Renal cortical epithelial cell (primary cell): ENCODE results near the gene PSG5. TPM values are rescaled to one million over a fixed set of nuclear protein-coding genes. Genes with fewer than 3 reads are reported as not detected.
"Not testable (repeated sequence)": the region's sequence is repeated elsewhere in the genome, so short reads cannot be mapped to it uniquely, and the experiment has no call there.

Source experiments
- DNase-seq: peaks from one replicate; pipeline ENCODE4 v3.0.0-alpha.2; 2011; ENCODE audit warnings: low read depth
- total RNA-seq: library from RNA; depleted of rRNA; stranded (reverse); fragments of >200 nt; gene quantifications from 2 replicates; pipeline ENCODE4 v1.2.3, GENCODE V29; 2014

Gene PSG5
- total RNA-seq, result 8.4 and 16.1 TPM in 2 replicates

DNA sequence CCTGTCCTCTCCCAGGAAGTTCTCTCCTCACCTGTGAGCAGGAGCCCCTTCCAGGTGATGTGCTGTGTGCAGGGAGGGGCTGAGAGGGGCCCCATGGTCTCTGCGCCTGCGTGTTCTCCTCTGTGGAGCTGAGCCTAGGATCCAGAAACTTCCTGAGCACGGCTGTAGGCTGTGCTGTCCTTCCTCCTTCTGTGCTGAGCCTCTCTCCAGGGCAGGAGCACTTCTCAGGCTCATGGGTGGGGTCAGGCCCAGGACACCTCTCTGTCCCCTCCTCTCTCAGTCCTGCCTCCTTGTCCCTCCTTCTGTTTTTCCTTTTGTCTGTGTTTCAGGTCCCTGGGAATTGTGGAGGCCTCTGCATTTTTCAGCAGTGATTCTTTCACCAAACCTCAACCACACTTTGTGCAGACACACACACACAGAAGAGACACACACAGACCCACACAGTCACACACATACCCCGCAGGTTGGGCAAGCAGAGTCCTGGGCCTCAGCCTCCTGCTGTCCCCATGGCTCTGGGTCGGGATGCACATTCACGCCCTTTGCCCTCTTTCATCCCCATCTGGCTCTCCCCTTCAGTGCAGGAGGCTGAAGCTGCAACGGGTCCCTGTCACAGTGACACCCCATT lies at the start of gene PSG5:
PSG5 (minus strand) TSS at position 226 of the 625 bp plus-strand sequence; CDS start at position 95, 131 bp downstream.
- DNase-seq, result not testable (repeated sequence)

DNA sequence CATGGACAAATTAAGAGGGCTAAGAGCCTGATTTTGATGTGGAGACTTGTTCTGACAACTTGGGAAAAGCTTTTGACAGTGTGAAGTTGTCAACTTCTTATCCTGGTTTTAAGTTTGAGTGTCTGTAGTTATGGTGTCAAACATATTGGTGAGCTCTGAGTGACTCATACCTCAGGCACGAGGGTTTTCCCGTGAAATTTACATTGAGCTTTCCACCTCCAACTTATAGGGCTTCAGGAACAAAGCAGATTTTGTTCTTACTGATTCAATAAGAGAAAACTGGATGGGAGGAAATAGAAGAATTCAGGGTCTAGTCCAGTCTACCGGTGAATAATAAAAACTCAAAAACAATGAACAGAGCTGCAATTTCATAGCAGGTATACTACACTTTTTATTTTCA lies 49.4 kb upstream of the PSG5 start:
- not testable (repeated sequence) for DNase-seq

DNA sequence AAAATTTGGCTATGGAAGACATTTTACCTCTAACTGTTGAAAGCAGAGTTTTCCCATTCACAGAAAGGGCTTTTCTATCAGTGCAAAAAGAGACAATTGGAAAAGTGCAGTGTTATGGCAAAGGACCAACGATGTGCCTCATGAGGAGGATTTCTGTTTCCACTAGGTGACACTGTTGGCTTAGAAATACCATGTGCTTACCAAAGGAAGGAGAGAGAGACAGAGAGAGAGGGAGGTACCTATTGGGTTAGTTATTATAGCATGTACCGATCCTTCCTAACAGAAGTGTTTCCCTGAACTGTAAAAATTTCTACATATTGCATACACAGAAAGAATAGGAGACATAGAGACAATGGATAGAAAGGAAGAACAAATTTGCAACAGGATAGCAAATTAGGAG lies 43.0 kb upstream of the PSG5 start:
- no peak for DNase-seq

DNA sequence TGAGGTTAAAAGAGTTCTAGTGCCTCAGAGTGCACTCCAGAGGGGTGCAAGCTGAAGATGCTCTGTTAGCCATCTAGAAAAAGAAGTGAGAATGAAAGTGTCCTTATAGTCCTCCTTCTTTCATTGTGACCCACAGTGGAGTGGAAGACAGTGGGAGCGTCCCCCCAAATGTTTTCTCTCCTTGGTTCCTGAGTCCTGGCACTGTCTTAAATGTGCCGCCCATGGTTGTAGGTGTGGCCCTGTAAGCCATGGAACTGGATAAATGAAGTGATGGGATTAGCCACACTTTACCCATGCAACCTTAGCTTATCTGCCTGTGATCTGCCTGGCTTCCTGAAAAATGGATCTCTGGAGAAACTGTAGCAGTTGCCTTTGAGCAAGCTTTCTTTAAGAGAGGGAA lies 42.4 kb upstream of the PSG5 start:
- DNase-seq, result not testable (repeated sequence)

DNA sequence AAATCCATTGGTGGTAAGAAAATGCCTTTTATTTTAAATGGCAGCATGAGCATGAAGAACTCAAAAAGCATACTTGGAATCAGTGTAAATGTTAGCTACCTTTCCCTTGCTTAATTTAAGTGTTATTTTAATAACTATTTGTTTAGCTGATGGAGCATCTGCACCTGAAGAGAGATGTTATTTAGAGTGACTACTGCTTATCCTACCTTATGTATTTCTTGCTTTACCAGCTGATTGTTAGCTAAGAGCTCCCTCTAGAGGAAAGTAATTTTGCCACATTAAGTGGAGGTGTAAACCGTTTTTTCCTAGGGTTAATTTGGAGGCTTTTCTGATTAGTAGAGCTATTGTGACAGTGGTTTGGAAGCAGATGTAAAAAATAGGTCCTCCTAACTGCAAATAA lies 40.6 kb upstream of the PSG5 start:
- DNase-seq, result not testable (repeated sequence)

DNA sequence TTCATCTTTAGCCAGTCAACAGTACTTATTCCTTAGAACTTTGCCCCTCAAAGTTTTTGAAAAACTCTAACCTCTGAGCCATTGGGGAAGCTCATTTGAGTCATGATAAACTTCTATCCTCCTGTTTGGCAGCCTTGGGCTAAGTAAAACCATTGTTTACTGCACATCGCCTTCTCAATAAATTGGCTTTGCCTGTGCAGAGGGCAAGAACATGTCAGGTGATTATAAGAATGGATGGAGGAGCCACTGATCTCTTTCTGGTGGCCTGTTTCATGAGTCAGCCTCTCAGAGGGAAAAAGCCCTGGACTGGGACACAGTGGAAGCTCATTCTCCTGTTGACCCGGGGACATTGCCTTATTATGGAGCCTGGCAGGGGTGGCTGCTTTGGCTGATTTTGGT lies 38.5 kb upstream of the PSG5 start:
- no peak for DNase-seq

DNA sequence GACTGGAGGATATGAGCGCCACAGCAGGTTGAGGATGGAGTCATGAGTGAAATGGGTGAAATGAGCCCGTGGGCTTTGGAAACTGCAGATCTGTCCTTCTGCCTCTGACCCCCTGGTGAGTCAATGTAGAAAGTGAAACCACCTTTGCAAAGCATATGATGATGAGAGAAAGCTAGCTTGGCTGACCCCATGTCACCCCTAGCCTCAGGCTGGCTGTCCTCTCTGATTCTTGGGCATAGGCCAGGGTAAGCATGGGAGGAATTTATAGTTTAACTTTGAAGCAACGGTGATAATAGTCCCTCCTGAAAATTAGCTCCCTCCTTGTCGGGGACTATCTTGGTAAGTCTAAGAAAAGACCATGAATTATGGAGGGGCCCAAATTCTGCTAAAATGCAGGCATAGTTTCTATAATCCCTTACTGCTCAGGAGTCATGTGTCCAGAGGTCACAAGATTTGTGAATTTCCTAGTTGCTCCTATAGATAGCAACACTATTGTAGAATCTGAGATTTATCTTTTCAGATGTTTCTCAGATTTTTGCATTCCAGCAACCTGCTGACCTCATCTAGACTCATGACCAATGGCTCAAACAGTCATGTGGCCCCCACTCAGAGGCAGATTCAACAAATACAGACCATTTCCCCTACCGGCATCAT lies 38.0 kb upstream of the PSG5 start:
- peak; percentile 73 for DNase-seq

DNA sequence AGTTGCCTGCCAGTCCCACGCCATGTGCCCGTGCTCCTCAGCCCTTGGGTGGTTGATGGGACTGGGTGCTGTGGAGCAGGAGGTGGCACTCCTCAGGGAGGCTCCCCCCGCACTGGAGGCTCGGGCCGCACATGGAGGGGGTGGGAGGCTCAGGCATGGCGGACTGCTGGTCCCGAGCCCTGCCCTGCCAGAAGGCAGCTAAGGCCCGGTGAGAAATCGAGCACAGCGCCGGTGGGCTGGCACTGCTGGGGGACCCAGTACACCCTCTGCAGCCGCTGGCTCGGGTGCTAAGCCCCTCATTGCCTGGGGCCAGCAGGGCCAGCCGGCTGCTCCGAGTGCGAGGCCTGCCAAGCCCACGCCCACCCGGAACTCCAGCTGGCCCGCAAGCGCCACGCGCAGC lies 35.6 kb upstream of the PSG5 start:
- not testable (repeated sequence) for DNase-seq

DNA sequence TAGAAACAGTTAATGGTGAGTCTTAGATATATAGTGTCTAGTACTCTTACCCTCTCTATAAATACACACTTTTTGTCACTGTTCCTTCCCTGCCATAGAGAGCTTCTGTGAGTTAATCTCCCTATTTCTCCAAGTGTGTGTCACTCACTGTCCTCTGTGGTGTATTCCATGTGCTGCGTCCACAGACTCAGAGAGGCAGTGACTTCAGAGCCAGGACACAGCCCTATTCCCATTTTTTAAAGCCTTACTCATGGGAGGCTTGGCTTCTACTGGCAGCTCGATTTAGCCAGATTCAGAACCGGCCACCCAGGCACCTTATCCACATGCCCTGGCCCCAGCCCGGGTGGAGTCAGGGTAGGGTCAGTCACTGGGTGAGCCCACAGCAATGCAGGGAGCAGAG lies 32.8 kb upstream of the PSG5 start:
- DNase-seq, result not testable (repeated sequence)

DNA sequence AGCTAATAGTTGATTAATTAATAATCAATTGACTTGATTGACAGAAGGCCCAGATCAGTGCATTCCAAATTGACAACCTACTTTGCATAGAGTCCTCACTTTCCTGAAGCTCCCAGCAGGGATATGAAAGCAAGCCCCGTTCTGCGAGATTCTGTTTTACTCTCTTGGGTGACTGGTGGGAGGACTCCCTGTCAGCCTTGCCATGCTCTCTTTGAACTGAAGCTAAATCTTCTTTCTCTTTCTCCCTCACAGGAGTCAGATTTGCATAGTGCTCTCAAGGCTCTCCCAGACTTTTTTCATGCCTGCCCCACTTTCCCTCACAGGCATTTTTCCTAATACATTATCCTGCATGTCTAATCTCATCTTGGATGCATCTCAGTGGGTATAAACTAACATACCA lies 29.5 kb upstream of the PSG5 start:
- DNase-seq, result not testable (repeated sequence)

DNA sequence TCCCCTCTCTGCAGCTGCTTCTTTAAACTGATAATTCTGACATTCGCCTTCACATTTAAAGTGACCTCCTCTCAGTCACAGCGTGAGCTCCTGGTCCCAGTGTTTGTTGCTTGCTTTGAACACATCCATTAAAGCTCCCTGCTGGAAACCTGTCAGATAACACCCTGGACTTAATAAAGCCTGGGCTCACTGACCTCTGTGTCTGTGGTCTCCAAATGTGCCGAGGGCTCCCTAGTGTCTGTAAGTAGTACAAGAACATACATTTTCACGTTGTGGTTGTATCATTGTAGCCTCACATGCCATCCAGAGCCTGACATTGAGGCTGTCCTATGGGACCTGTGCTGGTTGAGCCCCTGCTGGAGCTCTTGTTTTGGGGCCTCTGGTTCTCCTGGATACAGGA lies 21.7 kb upstream of the PSG5 start:
- DNase-seq, result no peak

DNA sequence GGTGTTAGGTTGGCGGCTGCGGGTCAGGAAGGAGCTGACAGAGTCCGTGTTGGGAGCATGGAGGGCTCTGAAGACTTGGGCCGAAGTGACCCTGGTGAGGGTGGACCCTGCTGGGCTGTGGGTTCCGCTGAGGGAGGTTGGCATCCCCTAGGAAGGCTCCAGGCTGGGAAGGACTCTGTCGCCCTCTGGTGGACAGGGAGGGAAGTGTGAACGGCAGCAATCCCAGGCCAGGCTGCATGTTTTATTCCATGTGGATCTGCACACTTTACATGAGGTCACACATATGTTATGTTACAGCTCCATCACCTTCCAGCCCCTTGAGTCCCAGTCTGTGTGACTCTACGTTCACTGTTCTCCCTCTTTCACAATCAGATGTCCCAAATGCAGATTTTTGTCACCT lies 20.8 kb upstream of the PSG5 start:
- not testable (repeated sequence) for DNase-seq

DNA sequence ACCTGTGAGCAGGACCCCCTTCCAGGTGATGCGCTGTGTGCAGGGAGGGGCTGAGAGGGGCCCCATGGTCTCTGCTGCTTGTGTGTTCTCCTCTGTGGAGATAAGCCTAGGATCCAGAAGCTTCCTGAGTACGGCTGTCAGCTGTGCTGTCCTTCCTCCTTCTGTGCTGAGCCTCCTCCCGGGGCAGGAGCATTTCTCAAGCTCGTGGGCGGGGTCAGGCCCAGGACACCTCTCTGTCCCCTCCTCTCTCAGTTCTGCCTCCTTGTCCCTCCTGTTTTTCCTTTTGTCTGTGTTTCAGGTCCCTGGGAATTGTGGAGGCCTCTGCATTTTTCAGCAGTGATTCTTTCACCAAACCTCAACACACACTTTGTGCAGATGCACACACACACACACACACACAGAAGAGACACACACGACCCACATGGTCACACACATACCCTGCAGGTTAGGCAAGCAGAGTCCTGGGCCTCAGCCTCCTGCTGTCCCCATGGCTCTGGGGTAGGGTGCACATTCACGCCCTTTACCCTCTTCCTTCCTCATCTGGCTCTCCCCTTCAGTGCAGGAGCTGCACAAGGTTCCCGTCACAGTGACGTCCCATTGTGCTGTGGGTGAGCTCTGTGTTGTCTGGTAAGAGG lies 19.3 kb upstream of the PSG5 start, which contains the start of gene PSG4:
PSG4 (minus strand) TSS at position 168 of the 635 bp plus-strand sequence; CDS start at position 66, 102 bp downstream.
- not testable (repeated sequence) for DNase-seq

DNA sequence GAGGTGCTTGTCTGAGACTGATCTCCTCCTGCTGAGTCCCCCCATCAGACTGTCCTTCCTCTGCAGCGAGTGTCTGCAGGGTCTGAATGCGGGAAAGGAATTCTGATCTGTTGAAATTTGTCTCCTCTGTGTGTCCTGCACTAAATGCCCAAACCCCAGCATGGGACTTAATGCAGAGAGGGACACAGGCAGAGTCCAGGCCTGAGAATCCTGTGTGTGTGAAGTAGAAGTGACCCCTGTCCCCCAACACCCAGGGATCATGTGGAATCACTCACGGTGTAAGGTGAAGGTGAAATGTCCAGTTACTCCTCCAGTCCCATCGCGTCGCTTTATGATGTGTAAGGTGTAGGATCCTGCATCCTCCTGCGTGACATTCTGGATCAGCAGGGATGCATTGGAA lies 17.3 kb upstream of the PSG5 start:
- not testable (repeated sequence) for DNase-seq

DNA sequence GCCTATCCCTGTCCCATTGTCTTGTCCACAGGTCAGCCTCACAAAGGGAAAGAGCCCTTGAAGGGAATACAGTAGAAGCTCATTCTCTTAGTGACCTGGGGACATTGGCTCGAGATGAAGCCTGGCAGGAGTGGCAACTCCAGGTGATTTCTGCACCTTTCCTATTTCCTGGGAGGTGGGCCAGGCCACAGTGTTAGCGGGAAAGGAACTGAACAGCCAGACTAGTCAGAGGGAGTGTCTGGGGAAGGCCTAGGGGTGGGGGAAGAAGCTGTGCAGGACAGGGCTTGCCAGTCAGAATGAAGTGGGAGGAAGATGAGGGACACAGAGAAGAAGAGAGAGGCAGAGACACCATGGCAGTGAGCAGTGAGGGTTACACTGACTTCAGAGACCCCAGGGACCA lies 15.6 kb upstream of the PSG5 start:
- not testable (repeated sequence) for DNase-seq

DNA sequence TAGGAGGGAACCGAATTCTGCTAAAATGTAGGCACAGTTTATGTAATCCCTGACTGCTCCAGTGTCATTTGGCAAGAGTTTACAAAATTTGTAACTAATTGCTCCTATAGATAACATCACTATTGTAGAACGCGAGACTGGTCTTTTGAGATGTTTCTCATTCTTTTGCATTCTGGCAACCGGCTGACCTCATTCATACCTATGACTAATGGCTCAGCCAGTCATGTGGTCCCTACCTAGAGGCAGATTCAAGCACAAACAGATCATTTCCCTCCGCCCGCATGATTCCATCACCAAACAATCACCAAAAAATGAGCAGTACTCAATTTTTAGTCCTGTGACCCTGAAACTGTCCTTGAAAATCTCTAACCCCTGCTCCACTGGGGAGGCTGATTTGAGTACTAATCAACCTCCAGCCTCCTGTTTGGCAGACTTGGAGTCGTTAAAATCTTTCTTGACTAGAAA lies 15.0 kb upstream of the PSG5 start:
- peak; percentile 64 for DNase-seq

DNA sequence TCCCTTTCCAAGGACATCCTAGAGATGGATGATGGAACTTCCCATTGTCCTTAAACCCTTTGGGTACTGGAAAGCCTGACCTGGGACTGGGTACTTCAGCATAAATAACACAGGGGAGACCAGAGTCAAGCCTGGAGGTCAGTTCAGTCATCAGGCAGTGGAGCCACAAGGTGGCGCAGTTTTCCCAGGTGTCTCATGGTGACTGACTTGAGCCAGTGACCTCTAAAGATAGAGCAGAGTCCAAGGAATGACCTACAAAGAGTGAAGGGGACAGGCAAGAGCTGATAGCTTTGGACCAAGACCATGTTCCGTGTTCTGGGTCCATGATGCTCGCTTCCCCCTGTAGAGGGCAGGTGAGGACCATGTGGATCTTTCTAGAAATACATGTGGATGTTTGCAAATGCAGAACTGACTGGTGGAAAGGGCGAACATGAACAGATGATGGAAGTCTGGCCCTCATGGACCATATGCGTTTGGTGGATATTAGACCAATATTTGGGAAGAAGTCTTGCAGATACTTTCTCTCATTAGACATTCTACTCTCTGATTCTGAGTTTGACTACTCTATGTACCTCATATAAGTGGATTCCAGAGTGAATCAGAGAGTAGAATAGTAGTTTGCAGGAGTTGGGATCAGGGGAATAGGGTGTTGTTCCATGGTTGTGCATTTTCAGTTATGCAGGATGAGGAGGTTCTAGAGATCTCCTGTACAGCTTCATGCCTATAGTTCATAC lies 12.5 kb upstream of the PSG5 start:
- DNase-seq, result peak; percentile 6

DNA sequence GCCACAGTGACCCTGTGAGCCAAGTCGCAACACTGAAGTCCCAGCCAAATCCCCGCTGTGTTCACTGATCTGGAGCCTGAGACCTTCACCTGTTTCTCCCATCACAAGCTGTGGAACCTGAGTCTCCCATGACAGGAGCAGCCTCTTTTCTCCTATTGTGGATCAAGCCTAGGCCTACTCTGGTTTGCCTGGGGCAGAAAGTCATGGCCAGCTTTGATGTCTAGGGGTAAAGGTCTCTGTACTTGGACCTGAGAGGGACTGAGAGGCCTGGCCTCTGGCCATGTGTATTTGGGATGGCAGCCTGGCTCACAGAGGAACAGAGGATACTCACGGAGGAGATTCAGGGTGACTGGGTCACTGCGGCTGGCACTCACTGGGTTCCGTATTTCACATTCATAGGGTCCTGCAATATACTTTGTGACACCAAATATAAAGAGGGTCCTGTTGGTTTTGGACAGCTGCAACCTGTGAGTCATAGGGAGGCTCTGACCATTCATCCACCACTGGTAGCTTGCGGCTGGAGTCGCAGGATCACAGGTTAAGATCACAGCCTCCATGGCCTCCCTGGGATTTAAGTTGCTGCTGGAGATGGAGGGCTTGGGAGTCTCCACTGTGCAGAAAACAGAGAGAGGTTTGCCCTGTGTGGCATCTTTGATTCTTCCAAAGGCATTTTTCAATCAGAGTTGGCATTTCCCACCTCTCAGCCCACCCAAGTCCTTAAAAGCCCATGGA lies 11.5 kb upstream of the PSG5 start:
- not testable (repeated sequence) for DNase-seq

DNA sequence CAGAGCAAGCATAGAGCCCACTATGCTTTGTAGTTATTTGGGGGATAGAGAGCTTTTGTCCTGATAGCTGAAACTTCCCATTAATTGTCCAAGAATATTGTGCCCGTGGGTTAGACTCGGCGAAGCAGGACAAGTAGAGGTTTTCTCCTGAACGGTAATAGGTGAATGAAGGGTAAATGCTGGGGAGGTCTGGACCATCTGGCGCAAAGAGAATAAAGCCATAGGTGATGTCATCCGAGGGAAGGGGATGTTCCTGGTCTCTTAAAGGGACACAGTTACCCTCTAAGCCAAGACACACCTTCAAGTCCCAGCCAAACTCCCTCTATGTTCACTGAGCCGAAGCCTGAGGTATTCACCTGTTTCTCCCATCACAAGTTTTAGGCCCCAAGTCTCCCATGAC lies 8.1 kb upstream of the PSG5 start:
- DNase-seq, result not testable (repeated sequence)

DNA sequence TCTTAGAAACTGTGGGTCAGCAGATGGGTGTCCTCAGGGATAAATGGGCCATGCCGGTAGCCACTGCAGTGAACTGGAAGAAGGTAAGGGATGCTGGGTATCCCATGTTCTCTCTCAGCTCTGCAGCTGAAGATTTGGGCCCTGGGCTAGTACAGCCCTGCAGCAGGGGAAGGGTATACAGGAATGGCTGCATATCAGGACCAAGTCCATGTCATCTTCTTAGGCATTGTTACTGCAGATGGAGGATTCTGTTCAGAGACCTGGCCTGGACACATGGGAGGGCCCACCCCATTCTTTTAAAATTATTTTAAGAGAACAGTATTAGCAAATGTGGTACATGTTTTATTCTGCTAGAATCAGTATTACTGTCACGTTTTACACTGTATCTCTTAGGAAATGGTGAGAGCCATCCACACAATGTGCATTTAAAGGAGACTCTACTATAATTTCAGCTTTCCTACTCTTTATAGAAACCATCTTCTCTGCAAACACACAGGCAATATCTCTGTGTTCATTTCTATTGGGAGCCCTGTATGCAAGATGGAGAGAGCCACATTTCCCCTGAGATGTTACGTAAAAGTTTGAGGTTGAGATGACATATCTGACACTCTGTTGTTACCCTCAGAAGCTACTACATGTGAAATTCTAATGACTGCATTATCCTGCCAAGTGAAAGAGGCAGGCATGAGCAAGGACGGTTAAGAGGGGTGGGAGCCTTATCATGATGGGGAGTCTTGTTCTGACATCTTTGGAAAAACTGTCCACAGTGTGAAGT lies 6.2 kb upstream of the PSG5 start:
- DNase-seq, result not testable (repeated sequence)

DNA sequence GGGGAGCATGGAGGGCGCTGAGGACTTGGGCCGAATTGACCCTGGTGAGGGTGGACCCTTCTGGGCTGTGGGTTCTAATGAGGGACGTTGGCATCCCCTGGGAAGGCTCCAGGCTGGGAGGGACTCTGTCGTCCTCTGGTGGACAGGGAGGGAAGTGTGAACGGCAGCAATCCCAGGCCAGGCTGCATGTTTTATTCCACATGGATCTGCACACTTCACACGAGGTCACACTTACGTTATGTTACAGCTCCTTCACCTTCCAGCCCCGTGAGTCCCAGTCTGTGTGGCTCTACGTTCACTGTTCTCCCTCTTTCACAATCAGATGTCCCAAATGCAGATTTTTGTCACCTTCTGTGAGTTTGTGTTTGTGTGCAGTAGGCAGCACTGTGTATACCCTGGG lies 1.8 kb upstream of the PSG5 start:
- not testable (repeated sequence) for DNase-seq
